HUES64 (cell line): ENCODE results near the gene SPSB3.
"Not testable (repeated sequence)": the region's sequence is repeated elsewhere in the genome, so short reads cannot be mapped to it uniquely, and the experiment has no call there.

Experiments used
- H3K27ac ChIP-seq: 2 replicates; pipeline ENCODE4 v1.7.0; 2013; ENCODE audit warnings: low read depth, low read length, inconsistent platforms
- H3K27me3 ChIP-seq: 2 replicates; pipeline ENCODE4 v1.6.1; 2013; ENCODE audit warnings: mild to moderate bottlenecking, low read length; ENCODE audit not compliant: insufficient read depth
- H3K36me3 ChIP-seq: 2 replicates; pipeline ENCODE4 v1.6.1; 2013; ENCODE audit warnings: mild to moderate bottlenecking, low read length; ENCODE audit not compliant: insufficient read depth
- H3K4me1 ChIP-seq: 2 replicates; pipeline ENCODE4 v1.6.1; 2013; ENCODE audit warnings: mild to moderate bottlenecking, low read length, moderate library complexity; ENCODE audit not compliant: insufficient read depth
- H3K4me3 ChIP-seq: 2 replicates; pipeline ENCODE4 v1.5.1; 2013; ENCODE audit warnings: mild to moderate bottlenecking, low read length, moderate library complexity
- H3K9ac ChIP-seq: 2 replicates; pipeline ENCODE4 v1.6.1; 2013; ENCODE audit warnings: mild to moderate bottlenecking, low read depth, low read length
- H3K9me3 ChIP-seq: 2 replicates; pipeline ENCODE4 v1.6.1; 2013; ENCODE audit warnings: low read depth, low read length; ENCODE audit not compliant: insufficient read depth
- WGBS: fragments of 150-250, 120-280 bp; methylation state at CpG from one replicate; pipeline ENCODE4 v1.1.7; 2013; ENCODE audit warnings: missing lambda C conversion rate; 5-methylcytosine and 5-hydroxymethylcytosine counted together

Gene SPSB3

DNA sequence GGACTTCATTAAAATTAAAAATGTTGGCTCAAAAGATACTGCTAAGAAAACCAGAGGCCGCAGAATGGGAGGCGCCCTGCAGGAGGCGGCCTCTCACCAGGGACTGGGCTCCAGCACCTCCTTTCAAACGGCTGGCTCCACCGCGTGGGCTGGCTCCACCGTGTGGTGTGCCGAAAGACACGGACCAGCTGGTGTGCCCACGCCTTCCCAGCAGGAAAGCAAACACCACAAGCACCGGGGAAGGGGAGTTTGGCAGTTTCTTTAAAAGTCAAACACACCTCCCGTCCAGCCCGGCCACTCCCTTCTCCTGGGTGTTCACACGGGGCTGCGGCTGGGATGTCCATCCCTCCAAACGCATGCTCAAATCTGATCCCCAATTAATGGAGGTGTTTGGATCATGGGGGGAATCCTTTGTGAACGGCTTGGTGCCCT is 30.4 kb upstream of the SPSB3 start:
- Histone ChIP-seq H3K9me3 (no peaks in the 10 kb centered on the region), H3K36me3 (peaks cover 10% of the 10 kb centered on the region; the same call in 1 of the 2 replicates), H3K27ac (no peak overlapping the region), H3K9ac (no peak overlapping the region), H3K27me3 (no peaks in the 10 kb centered on the region), H3K4me3 (no peak overlapping the region), H3K4me1 (no peaks in the 10 kb centered on the region)
- 48% methylated on average over 17 of the region's 17 CpGs for WGBS

DNA sequence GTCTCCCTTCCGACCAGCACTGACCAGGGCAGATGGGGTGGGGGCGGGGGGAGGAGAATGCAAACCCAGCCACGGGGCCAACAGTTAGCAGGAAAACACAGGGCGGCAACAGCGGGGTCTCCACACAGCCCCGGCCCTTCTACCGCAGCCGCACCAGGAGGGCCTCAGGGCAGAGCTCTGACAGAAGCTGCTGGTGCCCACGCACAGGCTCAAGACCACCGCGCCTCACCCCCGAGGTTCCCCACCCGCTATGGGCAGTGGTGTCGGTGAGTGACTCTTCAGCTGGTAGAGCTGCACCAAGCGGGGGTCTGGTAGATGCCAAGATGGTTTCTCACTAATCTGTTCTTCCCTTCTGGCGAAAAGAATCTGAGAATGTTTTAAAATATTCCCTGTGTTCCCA is 28.2 kb upstream of the SPSB3 start:
- peaks cover 4% of the 10 kb centered on the region; the same call in 1 of the 2 replicates for H3K36me3 ChIP-seq
- H3K27ac ChIP-seq: no peak overlapping the region
- H3K4me3 ChIP-seq: no peak overlapping the region
- no peaks in the 10 kb centered on the region for H3K27me3 ChIP-seq
- no peaks in the 10 kb centered on the region for H3K9me3 ChIP-seq
- no peak overlapping the region for H3K9ac ChIP-seq
- WGBS: 94% methylated on average over 16 of the region's 16 CpGs
- no peaks in the 10 kb centered on the region for H3K4me1 ChIP-seq

DNA sequence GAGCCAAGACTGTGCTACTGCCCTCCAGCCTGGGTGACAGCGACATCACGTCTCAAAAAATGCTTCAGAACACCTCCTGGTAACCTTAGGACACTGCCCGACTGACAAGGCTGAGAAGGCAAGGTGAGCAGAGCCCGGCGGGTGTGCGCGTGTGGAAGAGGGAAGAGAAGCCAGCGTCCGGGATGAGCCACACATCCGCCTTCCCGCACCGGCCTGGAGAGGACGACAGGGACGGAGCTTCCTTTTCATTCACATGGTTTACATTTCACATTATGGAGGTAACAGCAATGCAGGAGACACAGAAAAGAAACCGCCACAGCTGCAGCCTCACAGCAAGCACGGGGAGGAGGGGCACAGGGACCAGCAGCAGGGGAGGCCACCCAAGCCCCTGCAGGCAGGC is 27.7 kb upstream of the SPSB3 start:
- Histone ChIP-seq H3K36me3 (peaks cover 3% of the 10 kb centered on the region; the same call in 1 of the 2 replicates), H3K9me3 (no peaks in the 10 kb centered on the region), H3K9ac (no peak overlapping the region), H3K4me1 (no peaks in the 10 kb centered on the region), H3K27ac (no peak overlapping the region), H3K27me3 (no peaks in the 10 kb centered on the region), H3K4me3 (no peak overlapping the region)
- WGBS: 95% methylated on average over 13 of the region's 16 CpGs

DNA sequence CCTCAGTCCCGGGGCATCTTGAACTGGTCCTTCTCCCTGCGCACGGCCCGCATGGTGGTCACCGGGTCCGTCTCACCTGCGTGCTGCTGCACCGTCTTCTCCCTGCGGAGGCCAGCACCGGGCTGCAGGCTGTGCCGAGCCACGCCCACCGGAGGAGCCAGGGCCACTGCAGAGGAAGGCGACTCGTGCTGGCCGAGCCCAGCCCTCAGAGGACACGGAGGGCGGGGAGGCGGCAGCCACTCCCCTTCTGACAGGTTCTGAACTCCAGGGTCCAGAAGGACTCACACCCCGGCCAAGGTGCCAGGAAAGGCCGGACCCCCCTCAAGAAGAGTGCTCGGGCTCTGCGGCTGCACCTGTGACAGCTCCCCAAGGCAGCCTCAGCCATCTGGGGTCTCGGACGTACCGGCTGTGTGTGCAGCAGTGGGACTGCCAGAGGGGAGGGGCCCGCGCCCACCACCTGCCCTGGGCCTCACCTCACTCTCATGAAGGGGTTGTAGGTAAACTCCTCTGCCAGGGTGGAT is 27.0 kb upstream of the SPSB3 start:
- H3K36me3 ChIP-seq: peaks cover 3% of the 10 kb centered on the region; the same call in 1 of the 2 replicates
- no peaks in the 10 kb centered on the region for H3K4me1 ChIP-seq
- H3K4me3 ChIP-seq: no peak overlapping the region
- no peaks in the 10 kb centered on the region for H3K27me3 ChIP-seq
- no peaks in the 10 kb centered on the region for H3K9me3 ChIP-seq
- whole genome bisulfite sequencing: 68% methylated on average over 28 of the region's 28 CpGs
- H3K27ac ChIP-seq: no peak overlapping the region
- H3K9ac ChIP-seq: no peak overlapping the region

DNA sequence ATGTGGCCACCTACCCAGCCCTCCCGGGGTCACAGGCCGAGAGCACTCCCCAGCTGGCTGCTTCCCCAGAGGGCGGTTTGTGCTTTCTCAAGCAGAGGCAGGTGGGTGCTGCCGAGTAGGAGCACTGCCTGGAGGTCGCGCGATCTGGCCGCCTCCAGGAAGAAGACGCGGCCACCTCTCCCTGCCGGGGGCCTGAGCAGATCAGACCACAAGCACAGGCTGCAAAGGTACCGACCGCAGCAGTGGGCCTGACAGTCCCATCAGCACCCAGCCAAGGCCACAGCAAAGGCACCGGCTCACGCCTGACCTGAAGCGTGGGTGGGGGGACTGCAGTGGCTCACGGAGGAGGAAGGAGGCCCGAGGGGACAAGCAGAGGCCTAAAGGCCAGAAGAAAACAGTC is 26.3 kb upstream of the SPSB3 start:
- Histone ChIP-seq H3K4me3 (no peak overlapping the region), H3K9ac (no peak overlapping the region), H3K27me3 (no peaks in the 10 kb centered on the region), H3K27ac (no peak overlapping the region), H3K9me3 (0 out of 2 replicates have a peak, but pooled peaks cover 3% of the 10 kb centered on the region), H3K36me3 (peaks cover 3% of the 10 kb centered on the region; the same call in 1 of the 2 replicates), H3K4me1 (no peaks in the 10 kb centered on the region)
- WGBS: 79% methylated on average over 18 of the region's 18 CpGs

DNA sequence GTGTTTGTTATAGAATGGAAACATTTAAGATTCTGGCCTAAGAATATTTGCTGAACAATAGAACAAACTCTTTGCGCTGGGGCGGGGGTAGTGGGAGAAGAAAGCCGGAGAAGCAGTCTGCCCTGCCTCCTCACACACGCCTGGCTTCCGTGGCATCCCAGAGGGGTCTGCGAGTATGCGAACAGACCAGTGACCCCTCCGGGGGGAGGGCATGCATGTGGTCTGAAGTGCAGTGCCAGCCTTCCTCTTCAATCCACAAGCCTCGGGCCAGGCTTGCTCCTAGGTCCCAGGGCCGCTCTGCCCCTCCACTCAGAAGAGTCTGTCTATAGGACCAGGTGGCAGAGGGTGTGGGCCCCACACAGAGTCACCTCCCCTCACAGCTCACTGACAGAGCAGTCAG is 25.3 kb upstream of the SPSB3 start:
- H3K27me3 ChIP-seq: no peaks in the 10 kb centered on the region
- no peak overlapping the region for H3K4me3 ChIP-seq
- 86% methylated on average over 10 of the region's 10 CpGs for WGBS
- H3K9ac ChIP-seq: no peak overlapping the region
- H3K36me3 ChIP-seq: peaks cover 3% of the 10 kb centered on the region; the same call in 1 of the 2 replicates
- 0 out of 2 replicates have a peak, but pooled peaks cover 3% of the 10 kb centered on the region for H3K9me3 ChIP-seq
- no peaks in the 10 kb centered on the region for H3K4me1 ChIP-seq
- no peak overlapping the region for H3K27ac ChIP-seq

DNA sequence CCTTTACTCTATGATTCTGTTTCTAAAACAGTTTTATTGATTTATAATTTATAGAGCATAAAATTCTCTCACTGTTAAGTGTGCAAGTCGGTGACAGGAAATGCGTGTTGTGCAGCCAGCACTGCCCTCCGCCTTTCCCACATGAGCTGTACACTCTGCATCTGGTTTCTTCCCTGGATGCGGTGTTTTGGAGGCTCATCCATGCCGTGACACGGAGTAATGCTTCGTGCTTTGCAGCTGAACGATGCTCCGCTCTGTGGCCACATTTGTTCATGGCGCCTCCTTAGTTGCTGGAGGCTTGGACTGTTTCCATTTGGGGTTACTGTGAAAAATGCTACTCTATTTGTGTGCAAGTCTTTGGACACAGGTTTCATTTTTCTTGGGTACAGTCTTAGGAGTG is 18.3 kb upstream of the SPSB3 start:
- H3K9ac ChIP-seq: no peak overlapping the region
- H3K4me3 ChIP-seq: no peak overlapping the region
- 0 out of 2 replicates have a peak, but pooled peaks cover 3% of the 10 kb centered on the region for H3K36me3 ChIP-seq
- 83% methylated on average over 10 of the region's 10 CpGs for whole genome bisulfite sequencing
- H3K4me1 ChIP-seq: no peaks in the 10 kb centered on the region
- no peak overlapping the region for H3K27ac ChIP-seq
- no peaks in the 10 kb centered on the region for H3K27me3 ChIP-seq
- H3K9me3 ChIP-seq: peaks cover 29% of the 10 kb centered on the region

DNA sequence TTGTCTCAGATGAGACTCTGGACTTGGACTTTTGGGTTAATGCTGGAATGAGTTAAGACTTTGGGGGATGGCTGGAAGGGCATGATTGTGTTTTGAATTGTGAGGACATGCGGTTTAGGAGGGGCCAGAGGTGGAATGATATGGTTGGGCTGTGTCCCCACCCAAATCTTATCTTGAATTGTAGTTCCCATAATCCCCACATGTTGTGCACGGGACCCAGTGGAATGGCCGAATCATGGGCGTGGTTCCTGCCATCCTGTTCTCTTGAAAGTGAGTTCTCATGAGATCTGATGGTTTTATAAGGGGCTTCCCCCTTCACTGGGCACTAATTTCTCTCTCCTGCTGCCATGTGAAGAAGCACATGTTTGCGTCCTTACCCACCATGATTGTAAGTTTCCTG is 16.9 kb upstream of the SPSB3 start:
- not testable (repeated sequence) for H3K27me3 ChIP-seq, H3K9ac ChIP-seq, H3K4me1 ChIP-seq, H3K27ac ChIP-seq, H3K36me3 ChIP-seq, H3K4me3 ChIP-seq
- H3K9me3 ChIP-seq: peaks cover 29% of the 10 kb centered on the region
- 79% methylated on average over 4 of the region's 5 CpGs for WGBS

DNA sequence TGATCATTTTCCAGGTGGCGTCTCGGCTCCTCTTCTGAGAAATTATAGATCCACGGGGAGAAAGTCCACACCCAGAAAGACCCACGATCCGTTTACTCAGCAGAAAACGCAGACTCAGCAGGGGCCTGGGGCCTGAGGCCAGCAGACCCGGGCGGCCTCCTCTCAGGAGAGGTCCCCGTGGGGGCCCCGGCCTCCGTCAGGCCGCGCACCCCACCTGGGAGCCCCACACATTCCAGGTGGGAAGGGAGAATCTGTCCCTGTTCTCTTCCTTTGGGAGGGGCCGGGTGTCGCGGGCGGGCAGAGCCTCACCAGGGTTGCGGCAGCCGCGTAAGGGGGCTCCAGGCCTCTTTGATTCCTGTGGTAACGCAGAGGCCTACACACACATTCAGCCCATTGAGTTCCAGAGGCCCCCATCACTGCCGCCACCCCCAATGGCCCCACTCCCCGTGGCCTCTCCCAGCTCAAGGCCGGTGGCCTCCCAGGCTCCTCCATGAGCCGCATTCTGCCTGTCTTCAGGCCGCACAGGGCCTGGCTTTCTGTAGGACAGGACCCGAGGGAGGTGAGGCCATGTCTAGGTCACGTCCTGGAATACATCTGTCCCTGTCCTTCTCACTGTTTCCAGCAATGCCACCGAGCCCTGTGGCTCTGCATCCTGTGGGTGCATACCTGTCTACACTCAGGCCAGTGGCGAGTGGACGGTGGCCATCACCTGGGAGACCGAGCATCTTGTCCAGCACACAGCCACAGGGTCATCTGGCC is 12.7 kb upstream of the SPSB3 start:
- H3K27ac ChIP-seq: no peak overlapping the region
- H3K4me1 ChIP-seq: no peaks in the 10 kb centered on the region
- H3K4me3 ChIP-seq: no peak overlapping the region
- H3K9me3 ChIP-seq: peaks cover 21% of the 10 kb centered on the region
- no peaks in the 10 kb centered on the region for H3K27me3 ChIP-seq
- H3K36me3 ChIP-seq: no peaks in the 10 kb centered on the region
- WGBS: 92% methylated on average over 32 of the region's 32 CpGs
- no peak overlapping the region for H3K9ac ChIP-seq

DNA sequence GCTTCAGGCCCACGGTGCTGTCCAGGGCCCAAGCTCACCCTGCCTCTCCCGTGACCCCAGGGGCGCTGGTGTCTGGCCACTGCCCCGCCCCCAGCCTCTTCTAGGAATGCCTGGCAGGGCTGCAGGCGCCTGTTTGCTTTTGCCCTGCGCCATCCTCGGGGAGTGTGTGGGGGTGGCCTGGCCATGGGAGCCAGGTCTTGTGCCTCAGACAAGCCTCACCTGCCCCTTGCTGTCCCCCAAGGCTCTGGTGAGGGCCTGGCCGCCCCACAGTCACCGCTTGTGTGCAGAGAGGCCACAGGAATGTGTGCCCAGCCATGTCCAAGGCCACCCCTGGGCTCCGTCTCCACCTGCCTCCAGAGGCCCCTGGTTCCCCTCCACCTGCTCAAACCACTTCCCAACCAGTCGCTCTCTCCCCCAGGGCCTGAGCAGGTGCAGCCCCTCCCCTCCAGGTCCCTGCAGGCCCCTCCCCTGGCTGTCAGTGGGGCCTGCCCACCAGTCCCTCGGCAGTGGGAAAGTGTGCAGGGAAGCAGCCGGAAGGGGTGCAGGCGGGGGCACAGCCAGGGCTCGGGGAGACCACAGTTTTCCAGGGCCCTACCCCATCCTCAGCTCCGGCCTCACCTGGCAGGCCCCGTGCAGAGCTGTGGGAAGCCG is 12.0 kb upstream of the SPSB3 start:
- H3K4me1 ChIP-seq: no peaks in the 10 kb centered on the region
- 85% methylated on average over 18 of the region's 18 CpGs for WGBS
- no peaks in the 10 kb centered on the region for H3K36me3 ChIP-seq
- H3K9me3 ChIP-seq: peaks cover 19% of the 10 kb centered on the region
- no peak overlapping the region for H3K9ac ChIP-seq
- no peaks in the 10 kb centered on the region for H3K27me3 ChIP-seq
- no peak overlapping the region for H3K4me3 ChIP-seq
- no peak overlapping the region for H3K27ac ChIP-seq

DNA sequence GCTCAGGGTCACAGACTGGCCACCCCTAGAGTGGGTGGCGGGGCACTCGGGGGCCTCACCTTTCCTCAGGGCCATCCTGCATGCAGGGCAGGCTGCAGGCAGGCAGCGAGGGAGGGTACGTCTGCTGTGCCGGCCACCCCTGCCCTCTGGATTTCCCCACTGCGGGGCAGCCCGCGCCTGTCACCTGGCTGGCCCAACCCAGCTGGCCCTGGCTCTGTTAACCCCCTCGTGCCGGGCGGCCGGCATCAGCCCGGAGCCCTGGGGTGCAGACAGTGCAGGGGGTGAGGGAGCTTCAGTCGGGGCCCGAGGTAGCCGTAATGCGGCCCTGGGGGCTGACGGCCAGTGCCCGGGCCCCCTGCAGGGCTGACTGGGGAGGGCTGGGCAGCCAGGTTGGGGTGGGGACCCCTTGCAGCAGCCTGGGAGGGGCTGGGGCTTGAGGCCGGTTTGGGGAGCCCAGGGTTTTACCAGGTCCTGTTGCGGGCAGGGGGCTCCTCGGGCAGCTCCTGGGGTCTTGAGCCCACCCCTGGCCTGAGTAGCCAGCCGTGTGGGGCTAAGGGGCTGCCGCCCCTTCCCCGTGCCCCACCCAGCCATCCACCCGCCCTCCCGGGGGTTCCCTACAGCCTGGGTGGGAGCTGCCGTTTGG is 11.3 kb upstream of the SPSB3 start, which contains the start of gene IGFALS:
Gene IGFALS, minus strand, starts transcription at position 128 of the 643 bp plus-strand sequence. Its CDS starts 53 bp downstream, at position 75.
- no peak within 1 kb of the TSS for H3K9ac ChIP-seq
- no peak within 1 kb of the TSS for H3K4me3 ChIP-seq
- H3K27me3 ChIP-seq: no peaks in the 10 kb centered on the region
- WGBS: 90% methylated on average over 28 of the region's 28 CpGs
- peaks cover 16% of the 10 kb centered on the region for H3K9me3 ChIP-seq
- no peak within 1 kb of the TSS for H3K27ac ChIP-seq
- peaks cover 5% of the 10 kb centered on the region for H3K36me3 ChIP-seq
- no peaks in the 10 kb centered on the region for H3K4me1 ChIP-seq
